Fibroblast of the conjunctiva (primary cell): ENCODE data around the gene AP1M2.
"Not testable (repeated sequence)": the region's sequence is repeated elsewhere in the genome, so short reads cannot be mapped to it uniquely, and the experiment has no call there.

Experiments used
- DNase-seq: peaks from one replicate; pipeline ENCODE4 v3.0.0-alpha.2; 2010; ENCODE audit warnings: low read depth

The AP1M2 gene

DNA sequence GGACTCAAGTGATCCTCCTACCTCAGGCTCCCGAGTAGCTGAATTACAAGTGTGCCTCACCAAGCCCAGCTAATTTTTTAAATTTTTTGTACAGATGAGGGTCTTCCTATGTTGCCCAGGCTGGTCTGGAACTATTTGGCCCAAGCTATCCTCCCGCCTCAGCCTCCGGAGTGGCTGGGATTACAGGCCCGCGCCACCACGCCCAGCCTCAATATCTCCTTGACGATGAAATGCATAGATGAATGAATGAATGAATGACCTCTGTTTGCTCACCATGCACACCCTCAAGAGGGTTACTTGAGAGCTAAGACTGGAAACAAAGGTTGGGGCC lies 14.9 kb upstream of the AP1M2 start:
- no peak for DNase-seq

DNA sequence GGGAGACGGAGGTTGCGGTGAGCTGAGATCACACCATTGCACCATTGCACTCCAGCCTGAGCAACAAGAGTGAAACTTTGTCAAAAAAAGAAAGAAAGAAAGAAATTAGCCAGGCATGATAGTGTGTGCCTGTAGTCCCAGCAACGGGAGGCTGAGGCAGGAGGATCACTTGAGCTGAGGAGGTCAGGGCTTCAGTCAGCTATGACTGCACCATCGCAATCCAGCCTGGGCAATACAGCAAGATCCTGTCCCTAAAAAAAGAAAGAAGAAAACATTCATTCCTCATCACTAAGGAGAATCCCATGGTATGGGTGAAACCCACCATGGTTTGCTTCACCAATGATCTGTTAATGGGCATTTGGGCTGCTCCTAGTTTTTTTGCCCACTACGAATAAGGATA lies 13.0 kb upstream of the AP1M2 start:
- DNase-seq, result no peak

DNA sequence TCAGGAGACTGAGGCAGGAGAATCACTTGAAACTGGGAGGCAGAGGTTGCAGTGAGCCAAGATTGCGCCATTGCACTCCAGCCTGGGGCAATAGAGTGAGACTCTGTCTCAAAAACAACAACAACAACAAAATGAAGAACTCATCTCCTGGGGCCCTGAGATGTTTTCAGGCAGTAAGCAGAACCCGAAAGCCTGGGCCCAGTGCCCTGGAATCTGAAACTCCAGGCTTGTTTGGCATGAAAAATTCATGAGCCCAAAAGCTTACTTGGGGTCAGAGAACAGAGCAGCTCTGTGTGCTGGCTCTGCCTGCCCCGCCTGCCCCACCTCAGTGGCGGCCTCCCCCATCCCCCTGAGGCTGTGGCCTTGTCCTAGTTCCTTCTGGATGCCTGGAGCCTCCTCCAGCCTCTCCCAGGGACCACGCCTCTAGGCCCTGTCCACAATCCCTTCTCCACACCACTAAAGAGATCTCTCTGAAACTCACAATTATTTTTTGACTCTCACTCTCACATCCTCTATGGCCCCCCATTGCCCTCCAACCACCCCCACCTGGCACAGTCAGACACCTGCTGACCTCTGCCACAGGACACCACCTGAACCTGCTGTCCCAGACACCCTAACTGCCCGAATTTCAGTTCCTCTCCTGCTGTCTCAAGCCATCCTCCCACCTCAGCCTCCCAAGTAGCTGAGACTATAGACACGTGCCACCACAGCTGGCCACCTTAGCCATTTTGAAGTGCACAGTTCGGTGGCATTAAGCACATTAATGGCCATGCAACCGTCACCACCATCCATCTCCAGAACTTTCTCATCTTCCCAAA lies 6.9 kb upstream of the AP1M2 start:
- no peak for DNase-seq

DNA sequence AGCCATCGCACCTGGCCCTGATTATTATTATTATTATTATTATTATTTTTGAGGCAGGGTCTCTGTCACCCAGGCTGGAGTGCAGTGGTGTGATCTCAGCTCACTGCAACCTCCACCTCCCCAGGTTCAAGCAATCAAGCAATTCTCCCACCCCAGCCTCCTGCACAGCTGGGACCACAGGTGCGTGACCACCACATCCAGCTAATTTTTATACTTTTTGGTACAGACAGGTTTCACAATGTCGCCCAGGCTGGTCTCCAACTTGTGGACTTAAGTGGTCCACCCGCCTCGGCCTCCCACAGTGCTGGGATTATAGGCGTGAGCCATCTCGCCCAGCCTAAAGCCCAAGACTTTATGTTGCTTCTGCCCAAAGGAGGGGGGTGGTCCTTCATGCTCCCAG lies 6.0 kb upstream of the AP1M2 start:
- DNase-seq, result no peak

DNA sequence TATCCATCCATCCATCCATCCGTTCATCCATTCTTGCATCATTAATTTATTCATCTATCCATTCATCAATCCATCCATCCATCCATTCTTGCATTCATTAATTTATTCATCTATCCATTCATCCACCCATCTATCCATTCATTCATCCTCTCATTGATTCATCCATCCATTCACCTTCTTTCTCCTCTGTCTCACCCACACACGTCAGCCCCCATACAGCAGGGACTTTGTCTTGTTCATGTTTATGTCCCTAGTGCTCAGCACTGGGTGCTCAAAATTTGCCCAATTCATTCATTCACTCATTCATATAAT lies 683 bp upstream of the AP1M2 start:
- no peak for DNase-seq

DNA sequence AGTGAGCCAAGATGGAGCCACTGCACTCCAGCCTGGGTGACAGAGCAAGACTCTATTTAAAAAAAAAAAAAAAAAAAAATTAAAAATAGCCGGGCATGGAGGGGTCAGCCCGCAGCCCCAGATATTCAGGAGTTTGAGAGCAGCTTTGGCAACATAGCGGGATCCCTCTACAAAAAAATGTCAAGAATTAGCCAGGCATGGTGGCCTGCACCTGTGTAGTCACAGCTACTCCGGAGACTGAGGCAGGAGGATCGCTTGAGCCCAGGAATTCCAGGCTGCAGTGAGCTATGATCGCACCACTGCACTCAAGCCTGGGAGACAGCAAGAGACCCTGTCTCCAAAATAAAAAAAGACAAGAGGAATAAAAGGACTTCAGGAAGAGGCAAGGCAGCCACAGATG lies 716 bp downstream of the AP1M2 start:
- no peak for DNase-seq

DNA sequence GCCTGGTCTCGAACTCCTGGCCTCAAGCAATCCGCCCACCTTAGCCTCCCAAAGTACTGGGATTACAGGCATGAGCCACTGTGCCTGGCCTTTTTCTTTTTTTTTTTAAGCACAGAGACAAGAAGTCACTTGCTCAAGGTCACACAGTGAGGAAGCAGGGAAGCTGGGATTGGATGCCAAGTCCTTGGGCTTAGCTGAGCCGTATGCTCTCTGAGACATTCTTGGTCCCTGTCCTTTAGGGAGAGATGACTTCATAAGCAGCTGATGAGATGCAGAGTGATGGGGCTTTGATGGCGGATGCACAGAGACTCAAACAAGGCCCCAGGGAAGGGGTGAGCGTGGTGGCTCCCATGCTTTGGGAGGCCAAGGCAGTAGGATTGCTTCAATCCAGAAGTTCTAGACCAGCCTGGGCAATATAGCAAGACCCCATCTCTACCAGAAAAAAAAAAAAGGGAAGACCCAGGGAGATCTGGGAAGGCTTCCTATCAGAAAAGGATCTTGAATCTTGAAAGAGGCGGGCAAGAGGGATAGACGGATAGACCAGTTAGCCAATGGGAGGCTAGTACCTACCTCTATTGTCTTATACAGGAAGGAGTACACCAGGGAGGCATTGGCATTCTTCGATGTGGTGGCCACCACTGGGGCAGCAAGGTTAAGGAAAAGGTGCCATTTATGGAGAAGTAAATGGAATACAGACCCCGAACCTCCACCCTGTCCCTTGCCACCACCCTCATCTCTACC lies 3.9 kb downstream of the AP1M2 start:
- DNase-seq, result no peak

DNA sequence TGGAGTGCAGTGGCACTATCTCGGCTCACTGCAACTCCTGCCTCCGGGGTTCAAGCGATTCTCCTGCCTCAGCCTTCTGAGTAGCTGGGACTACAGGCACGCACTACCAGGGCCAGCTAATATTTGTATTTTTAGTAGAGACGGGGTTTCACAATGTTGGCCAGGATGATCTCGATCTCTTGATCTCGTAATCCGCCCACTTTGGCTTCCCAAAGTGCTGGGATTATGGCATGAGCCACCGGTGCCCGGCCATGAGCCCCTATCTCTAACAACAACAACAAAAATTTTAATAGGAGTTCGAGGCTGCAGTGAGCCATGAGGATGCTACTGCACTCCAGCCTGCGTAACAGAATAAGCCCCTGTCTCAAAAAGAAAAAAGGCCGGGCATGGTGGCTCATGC lies 5.0 kb downstream of the AP1M2 start:
- no peak for DNase-seq

DNA sequence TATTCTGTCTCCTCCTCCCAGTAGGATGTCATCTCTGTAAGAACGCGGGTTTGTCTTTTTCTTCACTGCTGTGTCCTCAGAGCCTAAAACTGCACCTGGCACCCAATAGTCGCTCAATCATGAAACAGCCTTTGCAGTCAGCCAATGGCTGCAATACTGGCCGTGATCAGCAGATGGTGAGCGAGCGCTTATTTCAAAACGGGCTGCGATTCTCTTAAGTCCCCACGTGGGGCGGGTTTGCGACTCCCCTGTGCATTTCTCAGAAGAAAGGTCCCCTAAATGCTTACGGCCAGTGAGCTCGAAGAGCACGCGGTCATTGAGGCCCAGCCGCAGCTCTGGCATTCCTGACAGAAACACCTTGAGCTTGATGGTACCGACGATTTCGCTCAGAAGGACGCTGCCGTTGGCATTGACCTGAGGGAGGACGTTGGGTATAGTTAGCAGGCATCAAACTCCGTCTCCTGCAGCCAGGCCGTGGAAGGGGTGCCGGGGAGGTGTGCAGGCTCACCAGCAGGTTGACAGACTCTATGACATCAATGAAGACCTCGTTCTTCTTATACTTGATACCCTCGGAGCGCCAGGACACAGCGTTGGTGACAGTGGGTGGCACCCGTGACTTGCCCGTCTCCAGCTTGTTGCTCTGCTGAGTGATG lies 6.0 kb downstream of the AP1M2 start:
- peak; percentile 88 for DNase-seq

DNA sequence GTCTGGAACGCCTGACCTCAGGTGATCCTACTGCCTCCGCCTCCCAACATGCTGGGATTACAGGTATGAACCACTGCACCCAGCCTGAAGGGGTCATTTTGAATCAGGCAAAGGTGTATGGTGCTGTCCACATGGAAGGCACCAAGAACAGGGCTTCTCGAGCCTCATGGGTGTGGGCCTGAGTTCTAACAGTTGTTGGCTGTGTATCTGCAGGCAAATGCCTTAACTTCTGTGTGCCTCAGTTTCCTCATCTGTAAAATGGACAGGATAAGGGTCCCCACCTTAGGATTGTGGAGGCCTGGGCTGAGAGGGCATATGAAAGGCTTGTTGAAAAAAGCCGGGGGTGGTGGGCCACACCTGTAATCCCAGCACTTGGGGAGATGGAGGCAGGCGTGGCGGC lies 9.2 kb downstream of the AP1M2 start:
- DNase-seq, result no peak

DNA sequence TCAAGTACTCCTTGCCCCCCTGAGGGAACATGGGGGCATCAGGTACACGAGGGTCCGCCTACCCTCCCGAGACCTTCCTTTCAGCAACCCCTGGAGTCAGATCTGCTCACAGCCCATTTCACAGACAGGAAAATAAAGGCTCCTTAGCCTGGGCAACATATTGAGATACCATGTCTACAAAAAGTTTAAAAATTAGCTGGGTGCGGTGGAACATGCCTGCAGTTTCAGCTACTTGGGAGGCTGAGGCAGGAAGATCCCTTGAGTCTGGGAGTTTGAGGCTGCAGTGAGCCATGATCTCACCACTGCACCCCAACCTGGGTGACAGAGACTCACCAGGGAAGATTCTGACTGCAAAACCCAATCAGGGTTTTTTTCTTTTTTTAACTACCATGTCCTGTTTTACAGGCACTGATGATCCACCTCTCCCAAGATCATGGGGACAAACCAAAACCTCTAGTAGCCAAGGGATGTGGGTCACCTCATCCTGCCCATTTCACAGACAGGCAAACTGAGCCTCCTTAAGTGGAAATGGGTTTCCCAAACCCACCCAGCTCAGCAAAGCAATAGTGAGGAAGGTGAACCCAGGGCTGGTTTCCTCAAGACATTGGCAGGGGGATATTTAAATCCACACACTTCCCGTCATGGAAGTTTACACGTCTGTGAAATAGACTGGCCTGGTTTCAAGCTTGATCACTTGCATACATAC lies 11.9 kb downstream of the AP1M2 start:
- DNase-seq, result no peak

DNA sequence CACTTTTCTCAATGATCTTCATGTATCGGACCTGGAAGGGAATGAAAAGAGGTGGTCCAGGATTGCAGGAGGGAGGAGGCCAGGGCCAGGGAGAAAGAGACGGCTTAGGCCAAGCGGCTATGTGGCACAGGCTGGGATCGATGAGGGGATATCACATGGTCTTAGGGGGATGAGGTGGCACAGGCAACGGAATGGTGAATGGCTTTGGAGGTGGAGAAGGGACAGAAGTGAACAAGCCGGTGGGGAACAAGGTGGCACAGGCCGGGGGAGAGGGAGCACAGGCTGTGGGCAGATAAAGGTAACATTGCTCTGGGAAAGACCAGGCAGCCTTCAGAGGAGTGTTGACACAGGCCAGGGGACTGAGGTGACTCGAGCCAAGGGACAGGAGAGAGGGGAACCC lies 12.7 kb downstream of the AP1M2 start:
- no peak for DNase-seq

DNA sequence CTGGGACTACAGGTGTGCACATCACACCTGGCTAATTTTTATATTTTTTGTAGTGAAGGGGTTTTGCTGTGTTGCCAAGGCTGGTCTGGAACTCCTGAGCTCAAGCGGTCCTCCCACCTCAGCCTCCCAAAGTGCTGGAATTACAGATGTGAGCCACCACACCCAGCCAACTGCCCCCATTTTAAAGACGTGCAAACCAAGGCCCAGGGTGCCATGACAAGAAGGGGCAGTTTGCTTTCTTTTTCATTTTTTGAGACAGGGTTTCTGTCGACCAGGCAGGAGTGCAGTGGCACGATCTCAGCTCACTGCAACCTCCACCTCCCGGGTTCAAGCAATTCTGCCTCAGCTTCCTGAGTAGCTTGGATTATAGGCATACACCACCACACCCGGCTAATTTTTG lies 13.3 kb downstream of the AP1M2 start:
- not testable (repeated sequence) for DNase-seq

DNA sequence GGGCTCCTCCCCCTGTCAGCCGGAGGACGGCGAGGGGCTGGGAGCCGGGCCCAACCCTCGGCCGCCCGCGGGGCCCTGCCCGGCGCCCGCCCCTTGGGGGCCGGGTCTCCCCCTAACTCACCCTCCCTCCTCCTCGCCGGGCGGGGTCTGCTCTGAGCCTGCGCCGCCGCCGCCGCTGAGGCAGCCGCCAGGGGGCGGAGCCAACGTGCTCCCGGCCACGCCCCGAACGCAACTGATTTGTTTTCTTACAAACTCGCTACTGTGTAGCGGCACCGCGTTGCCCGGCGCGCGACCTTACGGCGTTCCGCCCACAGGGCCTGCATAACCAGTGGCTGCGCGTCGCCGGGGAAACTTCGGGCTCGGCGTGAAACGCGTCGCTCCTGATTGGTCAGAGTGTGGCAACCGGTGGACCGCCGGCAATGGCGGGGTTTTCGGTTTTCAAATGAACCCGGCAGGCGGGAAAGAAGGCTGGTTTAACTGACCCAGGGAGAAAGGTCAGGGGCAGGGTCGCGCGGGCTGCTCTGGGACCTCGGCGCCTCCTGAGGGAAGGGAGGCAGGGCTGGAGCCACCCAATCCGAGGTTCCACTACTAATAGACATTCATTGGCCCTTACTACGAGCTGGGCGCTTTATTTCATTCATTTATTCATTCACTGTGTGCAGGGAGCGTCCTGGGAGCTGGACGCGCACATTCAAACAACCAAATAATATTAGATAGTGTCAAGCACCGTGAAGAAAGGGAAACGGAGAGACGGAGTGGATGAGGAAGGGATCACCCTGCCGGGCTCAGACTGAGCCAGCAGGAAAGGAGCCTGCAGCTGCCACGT lies 18.1 kb downstream of the AP1M2 start, which contains the start of gene CDKN2D:
TSS of gene CDKN2D (minus strand) at position 154 of the 826 bp plus-strand sequence. CDS start 326 bp downstream, outside the sequence.
- peak; percentile 99 for DNase-seq

DNA sequence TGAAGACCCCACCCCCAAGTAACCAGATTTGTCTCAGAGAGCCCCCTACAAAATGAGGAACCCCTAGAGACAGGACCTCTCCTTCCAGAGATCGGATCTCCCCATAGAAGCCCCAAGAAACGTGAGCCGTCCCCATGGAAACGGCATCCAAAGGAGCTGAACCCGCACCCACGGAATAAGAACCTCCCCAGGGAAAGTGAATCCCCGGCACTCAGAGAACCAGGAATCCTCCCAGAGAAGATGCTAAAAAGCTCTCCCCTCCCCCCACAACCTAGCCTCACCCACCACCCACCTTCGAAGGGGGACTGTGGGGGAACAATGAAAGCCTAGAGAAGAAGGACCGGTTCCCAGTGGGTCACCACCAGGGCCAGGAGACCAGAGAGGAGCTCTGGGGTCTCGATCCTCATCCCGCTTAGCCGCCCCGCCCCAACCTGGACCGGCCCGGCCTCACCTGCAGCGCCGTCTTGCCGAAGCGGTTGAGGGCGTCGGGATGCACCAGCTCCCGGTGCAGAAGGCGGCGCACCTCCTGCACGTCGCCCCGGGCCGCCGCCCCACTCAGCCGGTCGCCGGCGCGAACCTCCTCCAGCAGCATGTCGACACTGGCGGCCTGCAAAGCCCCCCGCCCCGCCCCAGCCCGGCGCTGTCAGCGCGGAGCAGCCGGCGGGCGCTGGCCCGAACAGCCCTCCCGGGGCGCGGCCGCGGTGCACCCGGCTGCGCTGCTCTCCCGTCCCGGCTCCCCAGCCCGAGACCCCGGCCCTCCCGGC lies 18.9 kb downstream of the AP1M2 start:
- no peak for DNase-seq

DNA sequence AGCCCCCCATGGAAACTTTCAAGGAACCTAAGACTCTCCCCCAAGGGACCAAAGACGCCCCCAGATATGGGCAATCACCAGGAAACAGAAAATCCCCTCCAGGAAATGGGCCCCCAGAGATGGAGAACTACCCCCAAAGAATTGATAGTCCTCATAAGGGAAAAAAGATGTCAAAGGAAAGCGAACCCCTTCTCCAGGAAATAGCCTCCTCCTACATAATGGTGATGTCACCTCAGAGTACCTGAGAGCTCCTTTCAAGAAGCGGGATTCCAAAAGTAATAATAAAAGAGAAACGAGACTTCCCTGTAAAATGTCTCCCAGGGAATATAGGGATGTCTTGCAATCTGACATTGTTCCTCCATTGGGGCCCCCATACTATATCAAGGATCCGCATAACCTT lies 19.5 kb downstream of the AP1M2 start:
- no peak for DNase-seq

DNA sequence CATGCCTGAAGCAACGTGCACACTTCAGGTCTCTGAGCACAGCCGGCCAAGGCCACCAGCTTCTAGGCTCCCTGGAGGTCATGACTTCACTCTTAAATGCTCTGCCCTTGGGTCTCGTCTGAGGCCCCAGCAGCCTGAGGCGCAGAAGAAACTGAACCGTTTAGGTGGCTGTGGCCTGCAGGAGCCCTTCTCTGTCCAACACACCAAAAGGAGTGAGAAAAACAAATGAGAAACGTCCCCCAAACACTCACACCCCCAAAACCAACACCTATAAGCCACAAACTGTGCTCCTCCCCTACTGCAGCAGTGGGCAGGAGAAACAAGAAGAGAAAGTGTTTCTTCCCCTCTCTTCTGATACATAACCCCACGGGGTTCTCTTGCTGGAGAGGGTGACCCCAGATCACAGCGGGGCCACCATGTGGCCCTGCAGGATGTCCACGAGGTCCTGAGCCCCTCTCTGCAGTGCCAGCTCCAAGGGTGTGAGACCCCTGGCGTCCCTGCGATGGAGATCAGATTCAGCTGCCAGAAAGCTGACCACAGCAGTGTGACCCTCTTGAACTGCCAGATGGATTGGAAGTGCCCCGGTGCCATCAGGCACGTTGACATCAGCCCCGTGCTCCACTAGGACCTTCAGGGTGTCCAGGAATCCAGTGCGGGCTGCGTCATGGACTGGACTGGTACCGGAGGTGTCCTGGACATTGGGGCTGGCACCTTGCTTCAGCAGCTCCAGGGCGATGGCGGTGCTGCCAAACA lies 20.3 kb downstream of the AP1M2 start:
- DNase-seq, result no peak

DNA sequence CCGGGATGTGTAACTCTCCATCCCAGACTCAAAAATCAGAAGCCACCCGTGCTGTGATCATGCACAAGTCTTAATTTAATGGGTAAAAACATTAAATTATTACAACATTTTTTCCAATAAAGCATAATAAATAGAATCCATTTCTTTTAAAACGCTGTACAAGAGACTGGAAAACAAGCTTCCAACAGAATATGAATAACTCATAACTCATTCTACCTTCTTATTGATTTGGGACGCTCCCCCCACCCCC lies 20.8 kb downstream of the AP1M2 start:
- DNase-seq, result no peak

DNA sequence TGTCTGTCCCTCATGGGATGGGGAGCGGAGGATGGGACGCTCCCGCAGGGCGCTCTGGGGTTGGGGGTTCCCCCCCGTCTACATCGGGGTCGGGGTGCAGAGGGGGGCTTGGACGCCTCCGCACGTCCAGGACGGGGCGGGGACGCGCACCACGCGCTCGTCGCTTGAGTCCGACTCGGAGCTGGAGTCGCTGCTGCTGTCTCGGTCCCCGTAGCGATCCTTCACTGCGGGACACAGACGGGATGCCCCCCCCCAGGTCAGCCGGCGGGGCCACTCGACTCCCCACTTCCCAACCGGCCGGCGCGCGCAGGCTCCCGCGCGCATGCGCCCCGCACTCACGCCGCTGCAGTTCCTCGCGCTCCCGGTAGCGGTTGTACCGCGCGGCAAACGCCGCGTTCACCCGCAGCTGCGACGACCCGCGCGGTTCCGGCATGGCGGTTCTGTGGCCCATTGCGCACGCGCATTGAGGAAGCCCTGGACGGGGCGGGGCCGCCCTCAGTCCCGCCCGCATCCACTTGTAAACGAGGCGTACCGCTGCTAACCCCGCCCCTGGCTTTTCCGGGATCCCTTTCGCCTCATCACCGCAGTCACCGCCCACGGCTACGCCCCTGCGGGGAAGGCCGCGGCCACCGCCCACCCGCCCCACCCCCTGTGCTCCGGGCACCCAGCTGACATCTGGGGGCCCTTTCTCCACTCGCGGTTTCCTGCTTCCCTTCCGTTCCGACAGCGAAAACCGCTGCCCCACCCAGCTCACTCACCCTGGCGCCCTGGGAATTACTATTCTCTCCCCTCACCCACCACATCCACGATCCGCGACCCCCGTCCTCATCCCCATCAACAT lies 21.3 kb downstream of the AP1M2 start, which contains the start of gene KRI1:
TSS of gene KRI1 (minus strand) at position 444 of the 841 bp plus-strand sequence. CDS start at position 433, 11 bp downstream.
- peak; percentile 96 for DNase-seq
